Neutrophil (primary cell): Measurements from ENCODE around the gene CELF4.

Source experiments
- H3K27ac ChIP-seq: fragments of 200-600 bp; sonication (generic); 2 replicates; pipeline ENCODE4 v1.5.1; 2016; ENCODE audit warnings: mild to moderate bottlenecking, moderate library complexity
- H3K27me3 ChIP-seq: fragments of 200-600 bp; sonication (generic); 2 replicates; pipeline ENCODE4 v1.6.0; 2016; ENCODE audit warnings: mild to moderate bottlenecking
- H3K36me3 ChIP-seq: fragments of 200-600 bp; sonication (generic); 2 replicates; pipeline ENCODE4 v1.5.1; 2017
- H3K4me1 ChIP-seq, 2 experiments: fragments of 200-600 bp in 1 of 2; sonication (generic) in 1 of 2; 1 replicate in 1 of 2; 2 replicates in 1 of 2; pipeline versions ENCODE4 v1.5.1 to v1.6.1; 2013 to 2016; ENCODE audit warnings: low read depth in 1 of 2, low read length in 1 of 2, mild to moderate bottlenecking in 1 of 2, moderate library complexity in 1 of 2; ENCODE audit not compliant: control insufficient read depth in 1 of 2, insufficient read depth in 1 of 2
- H3K4me3 ChIP-seq, 2 experiments: fragments of 200-600 bp in 1 of 2; sonication (generic) in 1 of 2; 1 replicate in 1 of 2; 2 replicates in 1 of 2; pipeline ENCODE4 v1.5.1; 2013 to 2016; ENCODE audit warnings: low read depth in 1 of 2, low read length in 1 of 2, mild to moderate bottlenecking in 1 of 2, moderate library complexity in 1 of 2
- H3K9me3 ChIP-seq: fragments of 200-600 bp; sonication (generic); 2 replicates; pipeline ENCODE4 v1.5.1; 2016
- CTCF ChIP-seq: fragments of 200-600 bp; sonication (generic); IDR thresholded peaks from 2 replicates; pipeline ENCODE4 v1.5.1; 2016; ENCODE audit warnings: antibody characterized with exemption

The CELF4 gene

GRCh38 chr18:37428288-37428974 is 137.2 kb downstream of the CELF4 start:
- no peaks in the 10 kb centered on the region for H3K4me1 ChIP-seq
- TF ChIP-seq CTCF: no peak
- no peak overlapping the region for H3K4me3 ChIP-seq
- no peaks in the 10 kb centered on the region for H3K27me3 ChIP-seq
- H3K9me3 ChIP-seq: no peaks in the 10 kb centered on the region
- no peaks in the 10 kb centered on the region for H3K36me3 ChIP-seq
- no peak overlapping the region for H3K27ac ChIP-seq

- Histone ChIP-seq H3K27me3 (no peaks in the 10 kb centered on the region), H3K27ac (no peak overlapping the region), H3K36me3 (no peaks in the 10 kb centered on the region), H3K4me1 (no peaks in the 10 kb centered on the region), H3K9me3 (no peaks in the 10 kb centered on the region), H3K4me3 (no peak overlapping the region)
- no peak for TF ChIP-seq CTCF
Observed at GRCh38 chr18:37426586-37426985, 139.0 kb downstream of the CELF4 start.

GRCh38 chr18:37425222-37425621 is 140.4 kb downstream of the CELF4 start:
- Histone ChIP-seq H3K4me3 (no peak overlapping the region), H3K27ac (no peak overlapping the region), H3K9me3 (no peaks in the 10 kb centered on the region), H3K4me1 (no peaks in the 10 kb centered on the region), H3K36me3 (no peaks in the 10 kb centered on the region), H3K27me3 (no peaks in the 10 kb centered on the region)
- TF ChIP-seq CTCF: no peak

GRCh38 chr18:37424507-37424906 is 141.1 kb downstream of the CELF4 start:
- Histone ChIP-seq H3K27me3 (no peaks in the 10 kb centered on the region), H3K9me3 (no peaks in the 10 kb centered on the region), H3K36me3 (no peaks in the 10 kb centered on the region), H3K4me3 (no peak overlapping the region), H3K4me1 (no peaks in the 10 kb centered on the region), H3K27ac (no peak overlapping the region)
- no peak for TF ChIP-seq CTCF

- no peaks in the 10 kb centered on the region for H3K4me1 ChIP-seq
- H3K4me3 ChIP-seq: no peak overlapping the region
- TF ChIP-seq CTCF: no peak
- no peaks in the 10 kb centered on the region for H3K27me3 ChIP-seq
- no peak overlapping the region for H3K27ac ChIP-seq
- H3K9me3 ChIP-seq: no peaks in the 10 kb centered on the region
- H3K36me3 ChIP-seq: no peaks in the 10 kb centered on the region
Observed at GRCh38 chr18:37422596-37422995, 143.0 kb downstream of the CELF4 start.
